Esophagus (tissue), 2 donors: Measurements from ENCODE around the gene LRRTM4. TPM values are rescaled to one million over a fixed set of nuclear protein-coding genes. Genes with fewer than 3 reads are reported as not detected.
"Not testable (repeated sequence)": the region's sequence is repeated elsewhere in the genome, so short reads cannot be mapped to it uniquely, and the experiment has no call there.

Experiments used
- H3K27ac ChIP-seq, 2 donors: one replicate each; pipeline ENCODE4 v1.5.1; 2013; ENCODE audit warnings: low read depth in 2 of 2, mild to moderate bottlenecking in 2 of 2, inconsistent platforms in 1 of 2, low read length in 1 of 2, moderate library complexity in 1 of 2
- H3K27me3 ChIP-seq, 2 donors: one replicate each; pipeline ENCODE4 v1.6.1; 2013; ENCODE audit warnings: low read length in 2 of 2, control low read depth in 1 of 2, mild to moderate bottlenecking in 1 of 2; ENCODE audit not compliant: insufficient read depth in 2 of 2, control insufficient read depth in 1 of 2
- H3K36me3 ChIP-seq, 2 donors: one replicate each; pipeline ENCODE4 v1.6.1; 2013; ENCODE audit warnings: low read length in 1 of 2; ENCODE audit not compliant: control insufficient read depth in 2 of 2, insufficient read depth in 2 of 2
- H3K4me1 ChIP-seq, 2 donors: one replicate each; pipeline ENCODE4 v1.6.1; 2013; ENCODE audit warnings: low read length in 1 of 2; ENCODE audit not compliant: control insufficient read depth in 2 of 2, insufficient read depth in 2 of 2
- H3K4me3 ChIP-seq, 2 donors: one replicate each; pipeline ENCODE4 v1.5.1; 2013; ENCODE audit warnings: low read length in 2 of 2, mild to moderate bottlenecking in 2 of 2, low read depth in 1 of 2, moderate library complexity in 1 of 2
- H3K9me3 ChIP-seq, 2 donors: one replicate each; pipeline ENCODE4 v1.6.1; 2013; ENCODE audit warnings: mild to moderate bottlenecking in 2 of 2, low read depth in 1 of 2, low read length in 1 of 2, moderate library complexity in 1 of 2; ENCODE audit not compliant: control insufficient read depth in 2 of 2, insufficient read depth in 1 of 2
- WGBS, 2 donors: extraction: QIAGEN DNeasy Blood & Tissue Kit; methylation state at CpG; one replicate each; pipeline ENCODE4 v1.1.7; 2013; 5-methylcytosine and 5-hydroxymethylcytosine counted together
- polyA plus RNA-seq, 2 donors: library from polyadenylated mRNA; stranded (reverse); fragments of 200-250 nt; gene quantifications; one replicate each; pipeline ENCODE4 v1.2.3, GENCODE V29; 2013
- donor health status: healthy with polysubstance abuse.
- donor health status: Bipolar disorder and iron deficiency.

Gene LRRTM4
- polyA plus RNA-seq, 2 donors = not detected

DNA sequence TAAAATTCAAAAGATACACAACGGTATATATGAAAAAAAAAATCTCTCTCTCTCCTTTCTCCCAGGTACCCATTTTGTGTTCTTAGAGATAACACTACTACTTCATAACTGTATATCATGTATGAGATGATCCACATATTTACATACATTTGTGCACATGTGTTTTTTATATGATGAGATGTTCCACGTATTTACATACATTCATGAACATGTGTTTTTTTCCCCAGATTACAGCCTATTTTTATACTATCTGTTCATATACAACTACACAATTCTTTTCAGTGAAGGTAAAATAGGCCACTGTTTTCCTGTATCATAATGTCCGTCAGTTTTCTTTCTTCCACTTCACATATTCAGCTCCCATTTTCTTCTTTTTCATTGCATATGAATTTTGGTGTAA lies 808.9 kb downstream of the LRRTM4 start:
- Histone ChIP-seq H3K27ac (no peak overlapping the region), H3K4me3 (no peak overlapping the region)

DNA sequence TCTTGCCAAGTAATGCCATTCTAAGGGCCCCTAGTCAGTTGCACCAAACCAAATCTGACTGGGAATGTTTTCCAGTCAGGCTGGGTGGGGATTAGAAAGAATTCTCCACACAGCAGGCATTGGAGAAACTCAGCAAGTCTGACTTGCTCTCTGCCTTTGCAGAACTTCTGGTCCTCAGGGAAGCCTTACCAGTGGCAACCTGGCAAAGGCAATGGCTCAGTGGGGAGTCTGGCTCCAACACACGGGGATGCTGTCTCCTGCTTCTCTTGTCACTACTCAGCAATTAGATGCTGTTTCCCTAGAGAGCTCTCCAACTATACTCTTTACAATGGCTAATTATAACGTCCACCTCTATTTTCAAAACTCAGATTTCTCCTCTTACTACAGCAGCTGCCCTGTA lies 810.7 kb downstream of the LRRTM4 start:
- no peaks in the 10 kb centered on the region for H3K4me1 ChIP-seq
- H3K36me3 ChIP-seq = no peaks in the 10 kb centered on the region
- WGBS, 2 donors = 28 to 40% methylated on average over 2 of the region's 2 CpGs
- H3K4me3 ChIP-seq = no peak overlapping the region
- H3K9me3 ChIP-seq = no peaks in the 10 kb centered on the region
- no peaks in the 10 kb centered on the region for H3K27me3 ChIP-seq
- H3K27ac ChIP-seq = no peak overlapping the region

More for the DNA sequence above, 808.9 kb downstream of the LRRTM4 start:
- H3K9me3 ChIP-seq = no peaks in the 10 kb centered on the region
- 84 to 87% methylated on average over 3 of the region's 3 CpGs for WGBS, 2 donors
- H3K4me1 ChIP-seq = no peaks in the 10 kb centered on the region
- H3K27me3 ChIP-seq = no peaks in the 10 kb centered on the region
- no peaks in the 10 kb centered on the region for H3K36me3 ChIP-seq

DNA sequence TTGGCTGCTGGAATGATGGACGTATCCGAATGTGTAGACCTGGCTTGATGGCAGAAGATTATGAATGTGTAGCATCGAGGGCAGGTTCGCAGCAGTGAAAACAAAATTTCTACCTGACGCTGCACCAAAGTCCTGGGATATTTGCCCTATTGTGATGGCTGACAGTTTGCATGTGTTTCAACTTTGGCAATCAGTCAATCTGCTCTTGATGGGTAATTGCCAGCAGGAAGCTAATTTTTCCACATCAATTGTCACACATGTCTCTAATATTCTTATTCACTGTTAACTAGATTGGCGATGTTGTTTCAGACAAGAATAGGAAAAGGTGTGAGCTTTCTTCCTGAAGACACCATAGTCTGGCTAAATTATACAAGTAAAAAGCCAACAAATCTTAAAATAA lies 821.3 kb downstream of the LRRTM4 start:
- WGBS, 2 donors = 81 to 84% methylated on average over 6 of the region's 6 CpGs
- H3K4me3 ChIP-seq = no peak overlapping the region

DNA sequence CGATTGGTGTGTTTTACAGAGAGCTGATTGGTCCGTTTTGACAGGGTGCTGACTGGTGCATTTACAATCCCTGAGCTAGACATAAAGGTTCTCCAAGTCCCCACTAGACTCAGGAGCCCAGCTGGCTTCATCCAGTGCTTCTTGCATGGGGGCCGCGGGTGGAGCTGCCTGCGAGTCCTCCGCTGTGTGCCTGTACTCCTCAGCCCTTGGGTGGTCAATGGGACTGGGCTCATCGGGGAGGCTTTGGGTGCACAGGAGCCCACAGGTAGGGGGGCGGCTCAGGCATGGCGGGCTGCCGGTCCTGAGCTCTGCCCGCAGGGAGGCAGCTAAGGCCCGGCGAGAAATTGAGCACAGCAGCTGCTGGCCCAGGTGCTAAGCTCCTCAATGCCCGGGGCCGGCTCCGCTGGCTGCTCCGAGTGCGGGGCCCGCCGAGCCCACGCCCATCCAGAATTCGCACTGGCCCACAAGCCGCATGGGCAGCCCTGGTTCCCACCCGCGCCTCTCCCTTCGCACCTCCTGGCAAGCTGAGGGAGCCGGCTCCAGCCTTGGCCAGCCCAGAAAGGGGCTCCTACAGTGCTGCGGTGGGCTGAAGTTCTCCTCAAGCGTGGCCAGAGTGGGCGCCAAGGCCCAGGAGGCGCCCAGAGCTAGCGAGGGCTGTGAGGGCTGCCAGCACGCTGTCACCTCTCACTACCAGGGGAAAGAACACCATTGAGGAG lies 824.0 kb downstream of the LRRTM4 start:
- not testable (repeated sequence) for H3K27ac ChIP-seq, H3K36me3 ChIP-seq, H3K9me3 ChIP-seq, H3K4me1 ChIP-seq, H3K4me3 ChIP-seq, H3K27me3 ChIP-seq
- WGBS, 2 donors = 94 to 95% methylated on average over 31 to 33 of the region's 33 CpGs

More for the DNA sequence above, 821.3 kb downstream of the LRRTM4 start:
- Histone ChIP-seq H3K9me3 (no peaks in the 10 kb centered on the region), H3K36me3 (no peaks in the 10 kb centered on the region), H3K27me3 (no peaks in the 10 kb centered on the region), H3K27ac (no peak overlapping the region), H3K4me1 (no peaks in the 10 kb centered on the region)
